Posterior cingulate gyrus (tissue), 11 donors: ENCODE measurements around the gene DLGAP4.

ENCODE experiments used
- DNase-seq, 10 donors: peaks; one replicate each; pipeline versions ENCODE4 v3.0.0 to v3.0.0-alpha.2; 2020 to 2021; ENCODE audit warnings: mixed read lengths in 3 of 10
- intact Hi-C: fragments of 100-400 bp; cut with DNase I; formaldehyde crosslinking; loops from one replicate; pipeline ENCODE4 v1.15.1; 2023

The DLGAP4 gene

DNA sequence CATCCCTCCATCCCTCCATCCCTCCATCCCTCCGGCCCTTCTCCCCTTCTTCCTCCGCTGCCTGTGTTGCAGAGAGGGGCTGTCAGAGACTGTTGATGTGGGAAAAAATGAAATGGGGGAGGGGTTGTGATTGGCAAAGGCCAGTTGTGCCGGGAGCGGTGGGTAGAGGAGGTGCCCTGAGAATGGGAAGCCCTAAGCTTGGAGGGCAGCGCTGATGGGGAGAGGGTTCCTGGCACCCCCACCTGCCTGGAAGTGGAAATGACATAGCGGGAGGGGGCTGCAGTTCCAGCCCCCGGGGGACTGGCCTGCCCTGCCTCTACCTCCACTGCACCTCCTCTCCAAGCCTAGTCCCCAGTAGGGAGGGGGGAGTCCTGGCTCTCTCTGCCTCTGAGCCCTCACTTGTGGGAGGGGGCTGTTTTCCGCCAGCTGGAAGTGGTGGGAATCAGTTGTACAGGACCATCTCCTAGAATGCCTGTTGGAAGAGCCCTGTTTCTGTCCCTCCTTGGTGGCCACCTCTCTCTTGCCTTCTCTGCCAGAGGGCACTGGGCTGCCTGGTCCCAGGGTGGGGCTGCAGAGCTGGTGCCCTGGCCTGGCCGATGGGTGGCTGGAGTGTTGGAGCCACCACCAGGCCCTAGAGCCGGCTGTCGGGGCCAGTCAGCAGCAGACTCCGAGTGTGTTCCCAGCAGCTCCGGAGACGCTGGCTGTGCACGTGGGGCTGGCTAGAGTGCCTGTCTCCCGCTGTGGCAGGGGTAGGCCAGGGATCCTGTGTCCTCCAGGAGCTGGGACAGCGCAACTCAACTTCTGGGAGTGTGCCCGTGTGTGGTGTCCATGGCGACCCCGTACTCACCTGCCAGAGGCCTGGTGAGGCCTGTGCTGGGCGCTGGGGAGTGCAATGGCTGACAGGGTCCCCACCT is 1.5 kb downstream of the DLGAP4 start:
- DNase-seq = peak in 3 of 10 donors; percentile 54 to 91 (median 85)
- intact Hi-C loops = no loop called here

DNA sequence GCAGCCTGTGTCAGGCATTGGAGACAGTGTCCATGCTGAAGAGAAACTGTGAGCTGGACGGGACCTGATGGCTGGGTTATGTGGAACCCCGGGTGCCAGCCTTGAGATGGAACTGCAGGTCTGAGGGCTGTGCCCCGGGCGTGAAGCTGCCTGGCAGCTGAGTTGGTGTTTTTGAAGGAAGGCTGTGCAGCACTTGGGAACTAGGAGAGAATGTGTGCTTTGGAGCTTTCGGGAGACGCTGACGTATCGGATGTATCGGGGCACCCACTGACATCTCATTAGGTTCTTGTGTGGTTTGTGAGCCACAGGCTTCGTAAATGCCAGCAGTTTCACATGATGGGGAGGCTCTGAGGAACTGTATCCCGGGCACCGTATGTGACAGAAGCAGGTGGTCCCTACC is 2.2 kb downstream of the DLGAP4 start:
- no peak for DNase-seq

DNA sequence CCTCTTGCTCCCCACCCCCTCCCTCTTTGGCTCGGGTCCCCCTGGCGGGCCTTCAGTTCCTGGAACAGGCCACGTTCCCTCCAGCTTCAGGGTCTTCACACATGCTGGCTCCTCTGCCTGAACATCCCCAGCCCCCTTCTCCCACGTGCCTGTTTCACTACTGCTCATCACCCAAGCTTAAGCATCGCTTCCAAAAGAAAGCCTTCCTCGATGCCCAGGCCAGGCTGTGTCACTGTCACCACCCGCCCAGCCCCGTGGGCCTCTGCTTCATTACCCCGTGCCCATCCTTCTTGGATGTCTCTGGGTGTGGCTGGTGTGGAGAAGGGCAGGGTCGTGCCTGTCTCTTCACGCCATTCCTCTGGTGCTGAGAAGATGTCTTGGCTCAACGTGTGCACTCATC is 2.8 kb downstream of the DLGAP4 start:
- intact Hi-C loops = no loop called here
- no peak for DNase-seq

More for the DNA sequence above, 2.2 kb downstream of the DLGAP4 start:
- intact Hi-C loops = no loop called here

DNA sequence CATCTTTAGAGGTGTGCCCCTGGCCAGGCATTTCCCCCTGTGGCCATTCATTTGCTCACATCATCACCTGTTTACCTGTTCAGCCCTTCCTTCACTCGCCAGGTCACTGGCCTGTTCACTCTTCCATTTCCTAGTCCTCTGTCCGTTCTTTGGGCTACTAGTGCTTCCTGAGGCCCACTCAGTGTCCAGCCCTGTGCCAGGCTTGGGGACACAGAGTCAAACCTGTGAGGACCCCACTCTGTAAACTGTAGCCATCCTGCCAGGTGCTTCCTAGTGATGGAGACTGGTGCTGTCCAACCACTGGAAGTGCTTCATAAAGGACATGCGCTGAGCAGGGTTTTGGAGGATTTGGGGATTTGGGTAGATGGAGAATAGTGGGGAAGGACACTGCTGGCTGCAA is 3.5 kb downstream of the DLGAP4 start:
- intact Hi-C loops = no loop called here
- DNase-seq = peak in 1 of 10 donors; percentile 1

DNA sequence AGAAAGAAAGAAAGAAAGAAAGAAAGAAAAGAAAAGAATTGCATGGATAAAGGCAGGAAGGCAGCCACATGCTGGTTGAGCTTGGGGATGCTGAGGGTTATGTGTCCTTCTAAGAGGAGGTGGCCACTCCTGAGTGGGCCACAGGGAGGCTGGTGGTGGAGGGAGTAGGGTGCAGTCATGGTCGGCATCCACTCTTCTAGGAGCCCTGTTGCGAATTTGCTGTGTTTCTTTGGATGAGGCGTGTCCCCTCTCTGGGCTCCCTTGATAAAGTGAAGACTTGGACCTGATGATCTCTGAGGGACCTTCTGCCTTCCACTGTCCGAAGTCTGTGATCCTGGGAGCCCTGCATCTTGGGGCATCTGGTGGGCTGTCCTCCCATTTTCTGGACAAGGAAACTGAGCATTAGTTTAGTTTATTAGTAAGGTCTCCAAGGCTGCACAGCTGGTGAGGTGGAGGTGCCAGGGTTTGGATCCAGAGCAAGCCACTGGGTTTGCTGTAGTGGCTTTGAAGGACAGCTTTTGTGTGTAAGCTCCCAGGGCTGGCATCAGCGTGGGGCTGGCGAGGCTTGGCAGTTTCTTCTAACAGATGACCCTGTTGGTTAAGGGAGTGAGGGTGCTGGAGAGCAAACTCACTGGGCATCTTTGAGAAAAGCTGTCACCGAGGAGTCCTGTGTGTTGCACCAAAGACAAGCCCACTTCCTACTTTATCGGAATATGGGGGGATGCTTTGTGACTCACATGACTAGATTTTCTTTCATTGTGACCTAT is 4.3 kb downstream of the DLGAP4 start:
- intact Hi-C loops = no loop called here
- peak in 2 of 10 donors; percentile 13 to 14 for DNase-seq

DNA sequence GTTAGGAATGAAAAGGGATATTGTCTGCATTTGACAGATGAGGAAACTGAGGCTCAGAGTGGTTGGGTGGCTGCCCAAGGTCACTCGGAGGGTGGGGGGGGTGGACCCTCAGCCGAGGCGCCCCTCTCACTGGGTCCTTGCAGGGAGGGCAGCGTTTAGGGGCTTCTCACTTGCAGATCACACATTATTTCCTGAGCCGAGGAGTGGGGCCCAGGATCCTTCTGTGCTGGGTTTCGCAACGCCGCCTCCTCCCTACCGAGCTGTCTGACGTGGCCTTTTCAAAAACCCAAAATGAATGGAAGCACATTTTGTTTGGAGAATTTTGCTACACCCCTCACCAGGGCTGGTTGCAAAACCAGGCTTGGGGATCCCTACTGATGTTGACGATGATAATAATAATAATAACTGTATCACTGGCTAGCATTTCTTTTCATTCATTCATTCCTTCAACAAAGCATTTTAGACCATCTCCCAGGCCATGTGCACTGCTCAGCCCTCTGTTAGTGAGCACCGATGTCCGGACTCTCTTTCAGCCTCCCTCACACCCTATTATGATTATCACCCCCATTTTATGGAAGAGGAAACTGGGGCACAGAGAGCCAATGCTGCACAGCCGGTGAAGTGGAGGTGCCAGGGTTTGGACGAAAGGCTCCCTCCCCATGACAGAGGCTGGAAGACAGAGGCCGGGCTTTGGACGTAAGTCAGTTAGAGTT is 5.2 kb downstream of the DLGAP4 start:
- intact Hi-C loops = no loop called here
- DNase-seq = peak in 6 of 10 donors; percentile 15 to 91 (median 69)

DNA sequence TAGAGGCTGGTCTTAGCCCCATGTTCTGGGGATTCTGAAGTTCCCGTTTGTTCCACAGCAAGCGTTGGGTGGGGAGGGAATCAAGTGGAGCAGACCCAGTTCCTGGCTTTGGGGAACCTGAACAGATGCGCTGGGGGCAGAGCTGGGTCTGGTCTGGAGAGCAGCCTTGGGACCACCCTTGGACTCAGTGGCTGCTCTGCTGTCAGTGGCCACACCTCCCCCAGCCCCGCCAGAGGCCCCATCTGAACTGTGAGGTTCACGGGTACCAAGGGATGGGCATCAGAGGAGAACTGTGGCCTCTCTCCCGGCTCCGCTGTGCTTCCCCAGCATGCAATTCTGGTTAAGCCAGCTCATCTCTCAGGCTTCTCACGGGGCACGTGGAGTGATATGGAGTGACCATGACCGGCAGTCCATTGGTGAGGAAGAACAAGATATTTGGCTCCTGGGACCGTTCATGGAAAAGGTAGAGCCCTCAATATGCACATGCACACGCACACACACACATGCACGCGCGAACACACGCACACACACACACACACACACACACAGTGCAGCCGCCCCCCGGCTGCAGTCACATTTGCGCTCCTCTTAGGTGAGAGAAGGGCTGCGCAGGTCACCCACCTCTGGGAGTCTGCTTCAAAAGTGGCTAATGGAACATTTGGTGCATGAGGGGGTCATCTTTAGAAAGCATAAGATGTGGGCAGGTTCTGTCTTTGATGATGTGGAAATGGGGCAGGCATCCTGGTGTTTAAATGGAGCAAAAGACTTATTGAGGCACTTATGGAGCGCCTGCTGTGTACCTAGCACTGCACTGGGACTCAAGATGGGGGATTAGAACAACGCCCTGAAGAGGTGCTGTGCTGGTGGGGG is 6.0 kb downstream of the DLGAP4 start:
- intact Hi-C loops = no loop called here
- DNase-seq = peak in 2 of 10 donors; percentile 8 to 29

DNA sequence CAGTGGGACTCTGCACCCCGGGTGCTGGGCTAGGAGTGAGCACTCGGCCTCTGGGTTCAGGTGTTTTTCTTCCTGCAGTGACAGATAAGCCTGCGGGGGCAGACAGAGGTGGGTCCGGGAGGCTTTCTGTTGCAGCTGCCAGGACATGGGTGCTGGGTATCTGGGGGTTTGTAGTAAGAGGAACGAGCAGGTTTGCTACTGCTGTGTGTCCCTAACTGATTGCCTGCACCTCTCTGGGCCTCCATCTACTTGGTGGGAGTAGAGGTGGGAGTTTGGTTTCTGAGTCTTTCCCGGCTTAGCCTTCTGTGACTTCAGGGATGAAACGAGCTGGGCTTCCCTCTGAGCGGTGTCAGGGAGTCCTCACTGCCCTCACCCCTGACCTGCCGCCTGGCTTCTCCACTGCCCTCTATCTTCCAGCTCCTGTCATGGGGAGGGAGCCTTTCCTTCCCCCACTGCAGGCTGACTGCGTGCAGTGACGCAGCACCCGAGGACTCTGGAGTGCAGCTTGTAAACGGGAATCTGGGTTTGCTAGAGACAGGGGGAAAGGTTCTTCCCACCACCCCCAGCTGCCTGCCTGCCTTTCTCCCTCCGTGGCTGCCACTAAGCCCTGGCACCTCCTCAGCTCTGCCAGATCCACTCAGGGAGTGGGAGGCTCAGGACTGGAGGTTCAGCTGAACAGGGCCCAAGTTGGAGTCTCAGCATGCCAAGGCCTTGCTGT is 6.7 kb downstream of the DLGAP4 start:
- peak in 2 of 10 donors; percentile 12 to 89 for DNase-seq

DNA sequence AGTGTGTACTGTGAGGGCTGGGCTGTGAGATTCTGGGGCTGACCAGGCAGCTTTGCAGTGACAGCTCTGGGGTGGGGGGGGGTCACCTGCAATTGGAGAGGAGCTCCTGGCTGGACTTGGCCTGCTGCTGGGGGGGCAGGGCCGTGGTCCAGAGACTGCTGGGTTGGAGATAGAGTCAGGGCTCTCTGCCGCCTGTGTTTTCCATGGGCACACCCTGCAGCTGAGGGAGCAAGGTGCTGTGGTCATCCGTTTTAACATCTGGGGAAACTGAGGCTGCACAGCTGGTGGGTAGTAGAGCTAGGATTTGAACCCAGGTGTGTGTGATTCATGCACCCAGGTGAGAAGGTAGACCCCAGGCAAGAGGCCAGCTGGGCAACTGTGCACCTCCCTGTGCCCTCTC is 7.3 kb downstream of the DLGAP4 start:
- intact Hi-C loops = no loop called here
- peak in 1 of 10 donors; percentile 48 for DNase-seq

More for the DNA sequence above, 6.7 kb downstream of the DLGAP4 start:
- intact Hi-C loops = no loop called here

DNA sequence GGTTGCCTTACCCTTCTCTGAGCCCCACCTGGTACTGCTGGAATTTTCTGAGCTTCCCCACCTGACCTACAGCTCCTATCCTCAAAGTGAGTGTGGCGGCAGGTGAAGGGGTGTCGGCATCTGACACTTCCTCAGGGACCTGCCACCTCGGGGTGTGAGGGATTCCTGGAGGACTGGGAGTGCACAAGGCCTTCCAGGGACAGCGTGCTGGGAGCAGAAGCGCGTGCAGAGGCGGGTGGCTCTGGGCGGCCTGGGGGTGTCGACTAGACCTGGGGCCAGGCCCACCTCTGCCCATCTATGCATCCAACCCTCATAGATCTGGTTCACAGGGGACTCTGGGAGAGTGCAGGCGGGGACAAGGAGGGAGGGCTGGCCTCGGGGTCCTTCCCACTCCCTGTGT is 7.8 kb downstream of the DLGAP4 start:
- DNase-seq = peak in 2 of 10 donors; percentile 8 to 70
- intact Hi-C loops = no loop called here

DNA sequence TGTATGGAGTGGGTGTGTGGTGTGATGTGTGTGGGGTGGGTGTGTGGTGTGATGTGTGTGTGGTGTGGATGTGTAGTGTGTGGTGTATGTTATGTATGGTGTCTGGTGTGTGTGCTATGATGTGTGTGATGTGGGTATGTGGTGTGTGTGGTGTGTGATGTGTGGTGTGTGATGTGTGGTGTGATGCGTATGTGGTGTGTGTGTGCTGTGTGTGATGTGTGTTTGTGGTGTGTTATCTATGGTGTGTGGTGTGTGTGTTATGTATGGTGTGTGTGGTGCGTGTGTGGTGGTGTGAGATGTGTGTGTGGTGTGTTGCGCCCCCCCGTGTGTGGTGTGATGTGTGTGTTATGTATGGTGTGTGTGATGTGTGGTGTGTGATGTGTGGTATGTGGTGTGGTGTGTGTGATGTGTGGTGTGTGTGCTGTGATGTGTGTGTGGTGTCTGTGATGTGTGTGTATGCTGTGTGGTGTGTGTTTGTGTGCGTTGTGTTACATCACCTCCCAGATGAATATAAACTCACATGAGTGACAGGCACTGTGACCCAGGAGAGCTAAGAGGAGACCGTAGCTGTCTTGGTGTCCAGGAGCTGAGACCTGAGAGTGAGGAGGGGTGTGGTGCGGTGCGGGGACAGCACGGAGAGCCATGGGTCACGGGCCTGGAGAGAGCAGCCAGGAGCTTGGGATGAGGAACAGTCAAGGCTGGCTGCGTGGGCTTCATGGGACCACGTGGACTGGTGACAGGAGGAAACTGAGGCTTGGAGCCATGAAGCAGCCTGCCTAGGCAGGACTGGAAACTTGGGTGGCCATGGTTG is 8.8 kb downstream of the DLGAP4 start:
- DNase-seq = peak in 2 of 10 donors; percentile 1 to 66
- intact Hi-C loops = no loop called here

DNA sequence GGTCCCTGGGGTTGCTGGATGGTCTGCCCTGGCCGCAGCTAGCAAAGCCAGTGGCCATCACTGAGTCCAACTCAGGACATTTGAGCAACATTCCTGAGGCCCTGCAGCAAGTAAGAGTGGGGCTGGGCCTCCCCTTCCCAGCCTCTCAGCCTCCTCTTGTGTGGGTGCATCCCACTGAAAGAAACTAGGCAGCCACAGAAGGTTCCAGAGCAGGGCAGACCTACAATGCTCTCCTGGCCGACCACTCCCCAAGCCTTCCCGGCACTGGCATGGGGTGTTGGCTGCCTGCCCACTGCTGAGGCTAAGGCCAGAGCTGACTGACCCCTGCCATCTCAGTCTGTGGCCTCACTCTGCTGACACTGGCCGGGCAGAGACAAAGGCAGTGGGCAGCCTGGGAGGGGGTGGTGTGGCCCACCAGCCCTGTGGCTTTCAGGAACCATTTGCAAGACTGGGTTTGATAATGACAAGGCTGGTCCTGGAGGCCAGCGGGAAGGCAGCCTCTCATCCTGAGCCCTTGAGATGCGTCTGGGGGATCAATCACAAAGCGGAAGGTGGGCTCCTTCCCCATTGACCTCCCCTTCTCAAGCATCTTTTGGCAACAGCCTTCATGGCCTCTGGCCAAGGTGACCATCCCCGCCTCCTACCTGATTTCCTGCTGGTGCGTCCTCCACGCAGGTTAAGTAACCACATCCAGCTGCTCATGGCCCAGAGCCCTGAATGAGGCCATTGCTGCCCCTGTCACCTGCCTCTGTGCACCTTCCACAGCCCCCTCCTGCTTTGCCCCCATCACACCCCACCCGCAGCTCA is 9.6 kb downstream of the DLGAP4 start:
- peak in 2 of 10 donors; percentile 18 to 83 for DNase-seq
- intact Hi-C loops = no loop called here

DNA sequence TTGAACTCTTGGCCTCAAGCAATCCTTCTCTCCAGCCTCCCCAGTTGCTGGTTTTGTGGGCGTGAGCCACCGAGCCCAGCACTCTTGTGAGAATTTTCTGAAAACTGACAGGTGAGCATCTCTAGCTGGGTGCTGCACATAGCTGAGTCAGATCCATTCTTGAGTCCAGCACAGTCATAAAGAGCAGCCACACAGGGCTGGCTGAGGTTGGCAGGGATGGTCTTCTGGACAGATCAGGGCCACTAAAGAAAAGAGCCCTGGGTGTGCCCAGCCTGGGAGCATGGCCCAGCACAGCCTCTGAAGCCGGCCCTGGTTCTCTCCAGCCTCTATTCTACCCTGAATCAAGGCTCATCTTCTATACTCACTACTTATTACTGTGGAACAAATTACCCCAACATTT is 11.5 kb downstream of the DLGAP4 start:
- intact Hi-C loops = no loop called here
- DNase-seq = peak in 2 of 10 donors; percentile 39 to 70

DNA sequence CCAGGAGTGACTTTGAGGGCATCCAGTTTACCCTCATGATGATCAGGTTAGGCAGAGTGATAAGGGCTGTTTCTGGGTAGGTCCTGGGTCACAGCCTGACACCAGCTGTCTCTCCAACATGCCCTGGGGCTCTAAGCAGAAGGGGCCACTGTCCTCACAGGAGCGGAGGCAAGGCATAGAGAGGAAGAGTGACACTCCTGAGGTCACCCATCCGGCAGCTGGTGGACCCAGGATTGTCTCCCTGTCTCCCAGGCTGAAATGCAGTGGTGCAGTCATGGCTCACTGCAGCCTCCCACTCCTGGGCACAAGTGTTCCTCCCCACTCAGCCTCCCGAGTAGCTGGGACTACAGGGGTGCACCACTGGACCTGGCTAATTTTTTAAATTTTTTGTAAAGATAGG is 12.0 kb downstream of the DLGAP4 start:
- DNase-seq = peak in 3 of 10 donors; percentile 13 to 41 (median 18)
- intact Hi-C loops = no loop called here

DNA sequence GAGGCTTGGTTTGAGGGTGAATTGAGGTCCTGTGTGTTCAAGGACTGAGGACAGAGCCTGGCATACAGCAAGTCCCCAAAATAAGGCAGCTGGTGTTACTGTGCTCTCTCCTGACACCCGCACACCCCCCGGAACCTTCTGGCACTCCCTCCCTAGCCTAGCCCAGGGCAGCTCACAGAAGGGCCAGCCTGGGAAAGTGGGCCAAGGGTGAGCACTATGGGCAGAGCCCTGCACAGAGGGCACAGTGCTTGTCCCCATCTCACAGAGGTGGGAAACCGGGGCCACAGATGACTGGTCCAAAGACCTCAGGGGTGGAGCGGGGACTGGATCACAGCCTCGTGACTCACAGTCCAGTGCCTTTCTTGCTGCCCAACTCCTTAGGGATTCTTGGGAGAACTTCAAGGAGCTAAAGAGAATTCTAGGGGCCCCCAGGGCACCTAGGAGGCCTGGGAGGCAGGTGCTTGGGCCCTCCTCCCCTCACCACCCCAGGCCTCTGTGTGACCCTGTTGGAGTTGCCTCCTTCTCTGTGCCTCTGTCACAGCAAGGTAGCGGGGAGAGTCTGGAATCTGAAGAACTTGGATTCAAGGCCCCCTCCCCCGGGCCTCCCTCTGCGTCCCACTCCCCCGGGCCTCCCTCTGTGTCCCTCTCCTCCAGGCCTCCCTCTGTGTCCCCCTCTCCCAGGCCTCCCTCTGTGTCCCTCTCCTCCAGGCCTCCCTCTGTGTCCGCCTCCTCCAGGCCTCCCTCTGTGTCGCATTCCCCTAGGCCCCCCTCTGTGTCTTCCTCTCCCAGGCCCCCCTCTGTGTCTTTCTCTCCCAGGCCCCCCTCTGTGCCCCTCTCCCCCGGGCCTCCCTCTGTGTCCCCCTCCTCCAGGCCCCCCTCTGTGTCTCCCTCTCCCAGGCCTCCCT is 13.5 kb downstream of the DLGAP4 start:
- peak in 3 of 10 donors; percentile 56 to 72 (median 66) for DNase-seq
- intact Hi-C loops = no loop called here

DNA sequence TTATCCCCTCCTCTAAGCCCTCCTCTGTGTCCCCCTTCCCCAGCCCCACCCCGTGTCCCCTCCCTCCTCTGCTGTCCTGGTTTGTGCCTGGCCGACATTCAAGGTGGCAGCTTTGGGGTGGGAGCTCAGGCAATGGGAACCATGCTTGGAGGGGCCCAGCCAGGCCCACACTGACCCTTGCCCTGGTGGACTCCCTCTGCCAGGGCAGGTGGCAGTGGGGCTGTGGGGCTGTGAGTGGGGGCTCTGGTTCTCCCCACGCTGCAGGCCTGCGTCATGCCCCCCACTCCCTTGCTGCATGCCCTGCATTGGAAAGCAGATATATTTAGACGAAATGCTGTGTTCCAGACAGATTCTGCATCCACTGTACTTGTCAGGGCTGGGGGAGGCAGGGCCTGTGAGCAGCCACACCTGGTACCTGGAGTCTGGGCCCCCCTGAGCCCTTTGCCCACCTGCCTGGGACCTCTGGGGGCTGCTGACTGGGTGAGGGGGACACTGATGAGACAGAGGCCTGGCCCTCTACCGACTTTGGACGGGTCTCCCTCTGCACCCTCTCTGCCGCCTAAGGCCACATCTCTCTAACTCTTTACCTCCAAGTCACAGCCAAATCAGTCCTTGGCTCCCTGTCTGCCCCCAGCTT is 14.2 kb downstream of the DLGAP4 start:
- intact Hi-C loops = no loop called here
- peak in 3 of 10 donors; percentile 33 to 74 (median 62) for DNase-seq
